DND-41 (cell line): Measurements from ENCODE around the gene MITF.

ENCODE experiments used
- ATAC-seq: fragments of 200-7000 bp; cut with Tn5 transposase; 3 replicates; pipeline ENCODE4 v1.9.1; 2021; ENCODE audit warnings: low read depth; ENCODE audit not compliant: insufficient read depth
- DNase-seq: peaks from one replicate; pipeline ENCODE4 v3.0.0-alpha.2; 2020
- H2AFZ ChIP-seq: 2 replicates; pipeline ENCODE4 v1.6.0; 2012; ENCODE audit warnings: low read depth, low read length
- H3K27ac ChIP-seq: 2 replicates; pipeline ENCODE4 v1.5.1; 2012; ENCODE audit warnings: low read length, inconsistent platforms
- H3K27me3 ChIP-seq: fragments of 200-600 bp; sonication (generic); 2 replicates; pipeline ENCODE4 v1.6.0; 2012; ENCODE audit warnings: low read length, mild to moderate bottlenecking, inconsistent platforms; ENCODE audit not compliant: insufficient read depth, poor library complexity
- H3K36me3 ChIP-seq: 2 replicates; pipeline ENCODE4 v1.5.1; 2012; ENCODE audit warnings: low read length, inconsistent platforms; ENCODE audit not compliant: insufficient read depth
- H3K4me1 ChIP-seq: 2 replicates; pipeline ENCODE4 v1.5.1; 2012; ENCODE audit warnings: mild to moderate bottlenecking, low read length; ENCODE audit not compliant: insufficient read depth
- H3K4me2 ChIP-seq: 2 replicates; pipeline ENCODE4 v1.6.0; 2012; ENCODE audit warnings: mild to moderate bottlenecking, moderate library complexity, low read length, inconsistent platforms; ENCODE audit not compliant: insufficient read depth
- H3K4me3 ChIP-seq, 2 experiments: fragments of 200-600 bp in 1 of 2; shearing (Covaris generic) in 1 of 2; 2 replicates each; pipeline ENCODE4 v1.5.1; 2012 to 2016; ENCODE audit warnings: inconsistent platforms in 2 of 2, low read length in 2 of 2, mild to moderate bottlenecking in 2 of 2, low read depth in 1 of 2, moderate library complexity in 1 of 2
- H3K79me2 ChIP-seq: 2 replicates; pipeline ENCODE4 v1.6.0; 2012; ENCODE audit warnings: low read length, inconsistent platforms; ENCODE audit not compliant: insufficient read depth
- H3K9ac ChIP-seq: 2 replicates; pipeline ENCODE4 v1.6.0; 2012; ENCODE audit warnings: low read depth, mild to moderate bottlenecking, inconsistent platforms, low read length, moderate library complexity
- H3K9me3 ChIP-seq: 2 replicates; pipeline ENCODE4 v1.5.1; 2012; ENCODE audit warnings: low read length, moderate library complexity, mild to moderate bottlenecking, inconsistent platforms; ENCODE audit not compliant: insufficient read depth, severe bottlenecking
- H4K20me1 ChIP-seq: 2 replicates; pipeline ENCODE4 v1.6.0; 2012; ENCODE audit warnings: low read length; ENCODE audit not compliant: insufficient read depth
- EZH2 ChIP-seq: IDR thresholded peaks from 3 replicates; pipeline ENCODE4 v1.6.1; 2012; ENCODE audit warnings: borderline replicate concordance, low read depth, mild to moderate bottlenecking, moderate library complexity, low read length, inconsistent platforms; ENCODE audit not compliant: severe bottlenecking
- TF ChIP-seq, protein P1 (sequence below): IDR thresholded peaks from 2 replicates; pipeline ENCODE4 v1.5.1; 2012; ENCODE audit warnings: borderline replicate concordance, low read length, moderate library complexity, mild to moderate bottlenecking; ENCODE audit not compliant: poor library complexity, severe bottlenecking; ENCODE audit errors: extremely low read depth

Gene MITF

DNA sequence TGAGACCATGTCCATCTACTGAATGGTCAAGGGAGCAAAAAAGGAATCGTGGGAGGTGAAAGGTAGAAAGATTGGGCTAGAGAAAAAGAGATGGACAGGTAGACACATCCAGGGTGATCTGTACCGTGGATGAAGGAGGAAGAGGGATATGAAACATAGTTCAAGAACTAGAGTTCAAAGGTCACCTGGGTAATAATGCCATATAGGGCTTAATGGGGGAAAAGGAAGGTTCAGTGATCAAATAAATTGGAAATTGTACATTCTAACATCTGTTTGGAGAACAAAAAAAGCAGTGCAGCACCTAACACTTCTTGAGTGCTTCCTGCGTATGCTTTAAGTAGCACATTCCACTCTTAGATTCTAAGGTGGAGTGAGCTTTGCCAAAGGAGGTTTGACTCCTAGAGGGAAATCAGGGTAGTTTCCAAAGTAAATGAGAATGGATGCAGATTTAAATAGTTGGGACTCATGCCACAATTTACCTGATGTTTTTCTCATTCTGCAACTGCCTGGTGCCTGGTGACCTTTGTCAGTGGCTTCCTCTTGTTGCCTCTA lies 46.6 kb downstream of the MITF start:
- DNase-seq (no peak), ATAC-seq (no peak)
- no peak overlapping the region for H3K4me3 ChIP-seq

DNA sequence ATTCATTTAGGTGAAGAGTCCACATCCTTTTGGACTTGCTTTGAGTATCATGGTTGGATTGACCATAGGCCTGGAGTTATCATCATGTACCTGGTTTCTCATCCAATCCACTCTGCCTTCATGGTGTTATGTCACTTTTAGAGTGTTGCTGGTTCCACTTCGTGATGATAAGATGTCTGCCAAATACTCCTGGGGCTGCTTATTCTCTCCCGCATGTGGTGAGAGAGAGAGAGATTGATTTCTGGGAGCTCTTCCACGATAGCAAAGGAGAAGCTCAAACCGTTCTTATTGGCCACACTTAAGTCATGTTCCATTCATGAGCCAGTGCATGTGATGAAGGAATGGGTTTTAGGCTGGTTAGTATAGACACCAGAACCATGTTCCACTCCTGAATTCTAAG lies 47.6 kb downstream of the MITF start:
- H3K79me2 ChIP-seq: no peaks in the 10 kb centered on the region
- no peak overlapping the region for H2AFZ ChIP-seq
- no peaks in the 10 kb centered on the region for H3K9me3 ChIP-seq
- H3K4me2 ChIP-seq: no peak overlapping the region
- peaks cover 7% of the 10 kb centered on the region for H3K27me3 ChIP-seq
- H3K27ac ChIP-seq: no peak overlapping the region
- H3K4me3 ChIP-seq: no peak overlapping the region
- H3K36me3 ChIP-seq: no peaks in the 10 kb centered on the region
- no peak for ATAC-seq
- H3K4me1 ChIP-seq: no peaks in the 10 kb centered on the region
- TF ChIP-seq EZH2: no peak
- TF ChIP-seq, protein P1, sequence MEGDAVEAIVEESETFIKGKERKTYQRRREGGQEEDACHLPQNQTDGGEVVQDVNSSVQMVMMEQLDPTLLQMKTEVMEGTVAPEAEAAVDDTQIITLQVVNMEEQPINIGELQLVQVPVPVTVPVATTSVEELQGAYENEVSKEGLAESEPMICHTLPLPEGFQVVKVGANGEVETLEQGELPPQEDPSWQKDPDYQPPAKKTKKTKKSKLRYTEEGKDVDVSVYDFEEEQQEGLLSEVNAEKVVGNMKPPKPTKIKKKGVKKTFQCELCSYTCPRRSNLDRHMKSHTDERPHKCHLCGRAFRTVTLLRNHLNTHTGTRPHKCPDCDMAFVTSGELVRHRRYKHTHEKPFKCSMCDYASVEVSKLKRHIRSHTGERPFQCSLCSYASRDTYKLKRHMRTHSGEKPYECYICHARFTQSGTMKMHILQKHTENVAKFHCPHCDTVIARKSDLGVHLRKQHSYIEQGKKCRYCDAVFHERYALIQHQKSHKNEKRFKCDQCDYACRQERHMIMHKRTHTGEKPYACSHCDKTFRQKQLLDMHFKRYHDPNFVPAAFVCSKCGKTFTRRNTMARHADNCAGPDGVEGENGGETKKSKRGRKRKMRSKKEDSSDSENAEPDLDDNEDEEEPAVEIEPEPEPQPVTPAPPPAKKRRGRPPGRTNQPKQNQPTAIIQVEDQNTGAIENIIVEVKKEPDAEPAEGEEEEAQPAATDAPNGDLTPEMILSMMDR: no peak
- DNase-seq: no peak
- no peaks in the 10 kb centered on the region for H4K20me1 ChIP-seq
- H3K9ac ChIP-seq: no peak overlapping the region

More for the DNA sequence above, 46.6 kb downstream of the MITF start:
- Histone ChIP-seq H3K79me2 (no peaks in the 10 kb centered on the region), H3K9ac (no peak overlapping the region), H3K36me3 (no peaks in the 10 kb centered on the region), H3K9me3 (no peaks in the 10 kb centered on the region), H2AFZ (no peak overlapping the region), H3K4me1 (no peaks in the 10 kb centered on the region), H3K4me2 (no peak overlapping the region), H3K27me3 (peaks cover 6% of the 10 kb centered on the region), H3K27ac (no peak overlapping the region), H4K20me1 (no peaks in the 10 kb centered on the region)
- no peak for TF ChIP-seq EZH2
- TF ChIP-seq, protein P1: no peak

DNA sequence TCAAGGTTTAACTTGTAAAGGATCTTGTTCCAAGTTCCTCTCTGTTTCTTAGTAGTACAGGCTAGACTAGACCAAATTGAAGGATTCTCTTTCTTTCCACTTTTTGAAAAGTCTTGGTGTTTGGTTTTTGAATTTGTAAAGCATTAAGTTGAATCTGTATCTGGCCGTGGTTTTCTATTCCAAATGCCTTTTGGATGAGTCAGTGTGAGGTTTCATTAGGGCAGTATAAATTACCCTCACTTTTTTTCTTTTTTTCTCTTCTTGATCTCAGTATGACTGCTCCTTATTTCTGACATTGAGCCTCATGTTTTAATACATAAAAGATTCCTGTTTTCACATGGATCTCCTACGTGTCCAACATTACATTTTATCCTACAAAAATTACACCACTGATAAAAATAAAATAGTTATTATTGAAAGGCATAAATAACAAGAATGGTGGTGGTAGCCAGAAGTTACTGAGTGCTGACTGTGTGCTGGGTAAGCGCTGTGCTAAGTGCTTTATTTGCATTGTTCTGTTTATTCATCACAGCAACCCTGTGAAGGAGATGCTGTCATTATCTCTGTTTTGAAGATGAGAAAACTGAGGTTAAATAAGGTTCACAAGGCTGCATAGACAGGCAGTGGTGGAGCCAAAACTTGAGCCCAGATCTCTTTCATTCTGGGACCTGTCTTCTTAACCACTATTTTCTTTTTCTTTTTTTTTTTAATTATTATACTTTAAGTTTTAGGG lies 48.3 kb downstream of the MITF start:
- TF ChIP-seq, protein P1: no peak
- TF ChIP-seq EZH2: no peak
- Histone ChIP-seq H3K9ac (no peak overlapping the region), H2AFZ (no peak overlapping the region), H3K27ac (no peak overlapping the region), H3K4me2 (no peak overlapping the region), H3K79me2 (no peaks in the 10 kb centered on the region), H3K4me3 (no peak overlapping the region), H3K36me3 (no peaks in the 10 kb centered on the region), H3K27me3 (peaks cover 9% of the 10 kb centered on the region), H4K20me1 (no peaks in the 10 kb centered on the region), H3K4me1 (no peaks in the 10 kb centered on the region), H3K9me3 (no peaks in the 10 kb centered on the region)
- ATAC-seq (no peak), DNase-seq (no peak)
